Skeletal muscle cell (primary cell): ENCODE results near the gene RAPGEFL1.

Experiments
- DNase-seq: peaks from one replicate; pipeline ENCODE4 v3.0.0-alpha.2; 2010; ENCODE audit warnings: low read depth
- H3K4me3 ChIP-seq: 2 replicates; pipeline ENCODE4 v1.5.1; 2011; ENCODE audit warnings: low read depth, mild to moderate bottlenecking, control low read depth, low read length, moderate library complexity

RAPGEFL1 gene

GRCh38 chr17:40173091-40173777 is 4.0 kb upstream of the RAPGEFL1 start:
- H3K4me3 ChIP-seq = no peak overlapping the region
- DNase-seq = no peak

- no peak for DNase-seq
Measured at GRCh38 chr17:40173778-40174135, 3.5 kb upstream of the RAPGEFL1 start.

GRCh38 chr17:40174514-40174913 is 2.8 kb upstream of the RAPGEFL1 start:
- H3K4me3 ChIP-seq = no peak overlapping the region
- DNase-seq = no peak

More at GRCh38 chr17:40173778-40174135, 3.5 kb upstream of the RAPGEFL1 start:
- no peak overlapping the region for H3K4me3 ChIP-seq

- H3K4me3 ChIP-seq = no peak overlapping the region
- DNase-seq = no peak
Measured at GRCh38 chr17:40175928-40176753, 1.1 kb upstream of the RAPGEFL1 start.

GRCh38 chr17:40176754-40177110 is 538 bp upstream of the RAPGEFL1 start:
- peak overlapping the region; percentile 25 for H3K4me3 ChIP-seq
- no peak for DNase-seq

GRCh38 chr17:40178021-40178601 is 841 bp downstream of the RAPGEFL1 start:
- H3K4me3 ChIP-seq = peak overlapping the region; percentile 51
- DNase-seq = no peak

GRCh38 chr17:40178660-40179059 is 1.4 kb downstream of the RAPGEFL1 start:
- H3K4me3 ChIP-seq = peak overlapping the region; percentile 51
- DNase-seq = no peak

GRCh38 chr17:40179923-40180659 is 2.8 kb downstream of the RAPGEFL1 start:
- H3K4me3 ChIP-seq = no peak overlapping the region
- peak; percentile 24 for DNase-seq

GRCh38 chr17:40180694-40181093 is 3.4 kb downstream of the RAPGEFL1 start:
- no peak for DNase-seq
- H3K4me3 ChIP-seq = no peak overlapping the region

GRCh38 chr17:40181205-40181604 is 3.9 kb downstream of the RAPGEFL1 start:
- H3K4me3 ChIP-seq = no peak overlapping the region
- DNase-seq = no peak

GRCh38 chr17:40182606-40183005 is 5.3 kb downstream of the RAPGEFL1 start:
- no peak overlapping the region for H3K4me3 ChIP-seq
- DNase-seq = no peak

GRCh38 chr17:40187238-40187637 is 10.0 kb downstream of the RAPGEFL1 start:
- no peak overlapping the region for H3K4me3 ChIP-seq
- DNase-seq = no peak

- H3K4me3 ChIP-seq = no peak overlapping the region
- DNase-seq = no peak
Measured at GRCh38 chr17:40188694-40189093, 11.4 kb downstream of the RAPGEFL1 start.

- peak overlapping the region; percentile 53 for H3K4me3 ChIP-seq
- DNase-seq = no peak
Measured at GRCh38 chr17:40190197-40191021, 13.1 kb downstream of the RAPGEFL1 start.

GRCh38 chr17:40191237-40192208 is 14.3 kb downstream of the RAPGEFL1 start:
- peak overlapping the region; percentile 53 for H3K4me3 ChIP-seq
- peak; percentile 24 for DNase-seq

- no peak overlapping the region for H3K4me3 ChIP-seq
- DNase-seq = no peak
Measured at GRCh38 chr17:40192961-40193360, 15.7 kb downstream of the RAPGEFL1 start.

- no peak for DNase-seq
- H3K4me3 ChIP-seq = no peak overlapping the region
Measured at GRCh38 chr17:40194821-40195220, 17.6 kb downstream of the RAPGEFL1 start.

GRCh38 chr17:40197550-40197949 is 20.3 kb downstream of the RAPGEFL1 start:
- H3K4me3 ChIP-seq = no peak overlapping the region
- no peak for DNase-seq
